ENCODE results near the gene CCDC27. TPM values are rescaled to one million over a fixed set of nuclear protein-coding genes. Genes with fewer than 3 reads are reported as not detected.

CCDC27 gene
- total RNA-seq, 1 experiment from 2014 or later: not detected

DNA sequence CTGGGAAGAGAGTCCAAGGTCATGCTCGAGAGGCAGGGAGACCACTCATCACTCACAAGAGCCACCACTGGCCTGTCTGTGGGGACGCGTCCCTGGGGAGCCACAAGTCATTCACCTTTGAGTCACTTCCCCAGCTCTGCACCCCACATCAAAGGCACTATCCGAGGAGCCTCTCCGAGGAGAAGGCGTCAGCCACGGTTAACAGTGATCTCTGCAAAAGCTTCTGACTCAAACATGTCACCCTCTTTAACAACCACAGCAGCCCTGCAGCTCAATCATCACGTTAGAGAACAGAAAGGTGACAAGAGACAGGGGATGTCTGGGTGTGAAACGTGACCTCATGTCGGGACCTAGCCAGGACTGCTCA lies 35.1 kb downstream of the CCDC27 start:
- no peak overlapping the region for H3K4me2 ChIP-seq (ENCODE audit: low read length)
- H3K9me3 ChIP-seq (ENCODE audit: control insufficient read depth in 1 of 2, insufficient read depth in 1 of 2, low read depth in 1 of 2, low read length in 2 of 2): no peaks in the 10 kb centered on the region
- ChIA-PET POLR2A (no interaction called here), CTCF (no interaction called here), RAD21 (ENCODE audit: low non-redundant PET in 1 of 2, low total read pairs in 2 of 2, uncharacterized antibody in 2 of 2, unreplicated experiment in 2 of 2) (no interaction called here)
- H3K36me3 ChIP-seq (ENCODE audit: control insufficient read depth in 1 of 2, insufficient read depth in 2 of 2, low read length in 2 of 2): peaks cover 13 to 25% of the 10 kb centered on the region in 2 experiments; a peak in 3 of 4 replicates
- no peaks in the 10 kb centered on the region for H4K20me1 ChIP-seq (ENCODE audit: insufficient read depth)
- no peaks in the 10 kb centered on the region for H3K4me1 ChIP-seq (ENCODE audit: control insufficient read depth in 1 of 2, insufficient read depth in 2 of 2, low read length in 2 of 2)
- no peak overlapping the region for H2AFZ ChIP-seq (ENCODE audit: low read depth, low read length, poor library complexity, severe bottlenecking)
- no TSS peak for BruUV-seq (replicated peaks)
- intact Hi-C loops (cut with micrococcal nuclease): no loop called here
- DNase-seq (ENCODE audit: low read depth, low spot score) (no peak), ATAC-seq (no peak)
- no peaks in the 10 kb centered on the region for H3K9me2 ChIP-seq (ENCODE audit: insufficient read depth)
- H3K79me2 ChIP-seq (ENCODE audit: insufficient read depth, low read length): peaks cover 44% of the 10 kb centered on the region
- TF ChIP-seq, protein P1, sequence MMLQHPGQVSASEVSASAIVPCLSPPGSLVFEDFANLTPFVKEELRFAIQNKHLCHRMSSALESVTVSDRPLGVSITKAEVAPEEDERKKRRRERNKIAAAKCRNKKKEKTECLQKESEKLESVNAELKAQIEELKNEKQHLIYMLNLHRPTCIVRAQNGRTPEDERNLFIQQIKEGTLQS (IDR thresholded peaks at IDR 0.05): no peak
- TF ChIP-seq CEBPB (IDR thresholded peaks at IDR 0.05; ENCODE audit: low read depth) (no peak), YY1 (IDR thresholded peaks at IDR 0.05; ENCODE audit: extremely low read depth, insufficient replicate concordance, low read depth, low read length) (no peak), ZFX (IDR thresholded peaks at IDR 0.05) (no peak)
- H3K27ac ChIP-seq (ENCODE audit: low read depth, low read length): no peak overlapping the region
- no peaks in the 10 kb centered on the region for H3K27me3 ChIP-seq (ENCODE audit: insufficient read depth, low read length)
- H3K4me3 ChIP-seq (replicated peaks in 1 of 2; ENCODE audit: low read depth in 1 of 2, low read length in 2 of 2): no peak overlapping the region
- H3K9ac ChIP-seq (ENCODE audit: low read length): no peak overlapping the region

DNA sequence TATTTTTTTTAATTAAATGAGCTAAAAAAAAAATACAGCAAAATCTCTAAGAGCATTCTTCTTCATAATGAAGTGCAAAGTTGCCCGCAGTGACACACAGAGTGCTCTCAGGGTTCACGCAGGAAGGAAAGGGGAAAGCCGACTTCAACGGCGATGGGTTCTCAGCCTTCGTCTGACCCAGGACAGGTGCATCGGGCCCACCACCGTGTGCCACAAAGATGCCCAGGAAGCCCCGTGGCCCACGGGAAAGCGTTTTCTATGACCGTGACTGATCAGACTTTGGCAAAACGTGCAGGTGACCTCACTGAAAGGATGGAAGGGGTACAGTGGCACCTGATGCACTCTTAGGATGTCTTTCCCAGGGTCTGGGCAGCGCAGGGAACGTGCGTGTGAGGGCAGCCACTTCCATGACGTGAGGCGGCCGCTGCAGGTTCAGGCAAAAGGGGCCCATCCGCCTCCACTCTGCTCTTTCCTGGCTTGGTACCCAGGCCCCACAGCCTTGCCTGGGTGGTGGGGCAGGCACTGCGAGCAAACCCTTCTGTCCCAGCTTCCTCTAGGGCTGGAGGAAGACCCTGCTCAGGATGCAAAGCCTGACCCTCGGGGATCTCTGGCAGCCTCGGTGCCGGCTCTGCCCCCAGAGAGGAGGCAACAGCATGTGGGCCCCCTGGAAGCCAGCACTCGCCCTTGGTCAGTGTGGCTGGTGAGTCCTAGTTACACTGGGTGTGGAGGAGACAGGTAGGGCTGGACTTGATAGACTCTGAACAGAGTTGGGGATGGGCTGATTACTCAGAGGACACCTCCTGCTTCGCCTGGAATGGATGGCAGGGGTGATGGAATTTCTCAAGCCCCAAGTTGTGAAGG lies 35.7 kb downstream of the CCDC27 start:
- ChIA-PET POLR2A (no interaction called here), CTCF (no interaction called here), RAD21 (ENCODE audit: low non-redundant PET in 1 of 2, low total read pairs in 2 of 2, uncharacterized antibody in 2 of 2, unreplicated experiment in 2 of 2) (no interaction called here)
- no peak for DNase-seq (ENCODE audit: low read depth, low spot score)
- no peak overlapping the region for H3K27ac ChIP-seq (ENCODE audit: low read depth, low read length)
- no peak overlapping the region for H3K9ac ChIP-seq (ENCODE audit: low read length)
- no peaks in the 10 kb centered on the region for H3K9me2 ChIP-seq (ENCODE audit: insufficient read depth)
- no peak overlapping the region for H3K4me3 ChIP-seq (replicated peaks in 1 of 2; ENCODE audit: low read depth in 1 of 2, low read length in 2 of 2)
- ATAC-seq: no peak
- H3K36me3 ChIP-seq (ENCODE audit: control insufficient read depth in 1 of 2, insufficient read depth in 2 of 2, low read length in 2 of 2): peaks cover 8 to 24% of the 10 kb centered on the region in 2 experiments
- BruUV-seq (replicated peaks): no TSS peak
- no peaks in the 10 kb centered on the region for H3K27me3 ChIP-seq (ENCODE audit: insufficient read depth, low read length)
- TF ChIP-seq CEBPB (IDR thresholded peaks at IDR 0.05; ENCODE audit: low read depth) (no peak), RAD21 (IDR thresholded peaks at IDR 0.05; ENCODE audit: low read depth) (no peak), ZNF274 (IDR thresholded peaks at IDR 0.05; ENCODE audit: low read depth, low read length) (no peak)
- H2AFZ ChIP-seq (ENCODE audit: low read depth, low read length, poor library complexity, severe bottlenecking): no peak overlapping the region
- H3K4me2 ChIP-seq (ENCODE audit: low read length): no peak overlapping the region
- H4K20me1 ChIP-seq (ENCODE audit: insufficient read depth): no peaks in the 10 kb centered on the region
- no peaks in the 10 kb centered on the region for H3K4me1 ChIP-seq (ENCODE audit: control insufficient read depth in 1 of 2, insufficient read depth in 2 of 2, low read length in 2 of 2)
- H3K9me3 ChIP-seq (ENCODE audit: control insufficient read depth in 1 of 2, insufficient read depth in 1 of 2, low read depth in 1 of 2, low read length in 2 of 2): no peaks in the 10 kb centered on the region
- peaks cover 51% of the 10 kb centered on the region for H3K79me2 ChIP-seq (ENCODE audit: insufficient read depth, low read length)
- intact Hi-C loops (cut with micrococcal nuclease): no loop called here

Measured in HCT116 (cell line).